ENCODE results near the gene MRM2.

The MRM2 gene

GRCh38 chr7:2241580-2242540 is at the start of gene MRM2, which contains the start of gene NUDT1:
MRM2 (minus strand) TSS chr7:2242205; CDS start chr7:2242169, 36 bp downstream.
NUDT1 (plus strand) TSS chr7:2242226; CDS start chr7:2244575, 2,349 bp downstream.
- TF ChIP-seq CTCF (IDR thresholded peaks at IDR 0.05; ENCODE audit: control extremely low read depth, extremely low read depth, low read depth, missing control alignments), result no peak
- ChIA-PET CTCF (interaction anchor here (0.9 to 1.9 kb wide), 5 partner anchors 9 to 78 kb away, joined by 3 to 6 read pairs (median 3); partner anchors contain the start of gene MAD1L1), POLR2A (interaction anchor here (0.6 to 1.2 kb wide), 3 partner anchors 9 to 163 kb away, joined by 3 read pairs; partner anchors contain the start of gene MAD1L1)
- DNase-seq (ENCODE audit: extremely low spot score), result peak; percentile 92

- TF ChIP-seq CTCF (IDR thresholded peaks at IDR 0.05; ENCODE audit: control extremely low read depth, extremely low read depth, low read depth, missing control alignments), result no peak
- ChIA-PET POLR2A (no interaction called here), CTCF (no interaction called here)
- no peak for DNase-seq (ENCODE audit: extremely low spot score)
Measured at GRCh38 chr7:2290877-2291276, 48.9 kb upstream of the MRM2 start.

GRCh38 chr7:2289621-2290020 is 47.6 kb upstream of the MRM2 start:
- ChIA-PET CTCF (interaction anchor here (0.6 kb wide), 1 partner anchor 10 kb away, joined by 4 read pairs; no protein-coding TSS in a partner anchor), POLR2A (no interaction called here)
- no peak for TF ChIP-seq CTCF (IDR thresholded peaks at IDR 0.05; ENCODE audit: control extremely low read depth, extremely low read depth, low read depth, missing control alignments)
- DNase-seq (ENCODE audit: extremely low spot score), result no peak

- ChIA-PET CTCF (interaction anchor here (0.6 to 1.1 kb wide), 2 partner anchors 9 kb away, joined by 3 to 4 read pairs; no protein-coding TSS in a partner anchor), POLR2A (interaction anchor here (1.1 to 1.2 kb wide), 2 partner anchors 11 to 24 kb away, joined by 3 read pairs; no protein-coding TSS in a partner anchor)
- no peak for DNase-seq (ENCODE audit: extremely low spot score)
- TF ChIP-seq CTCF (IDR thresholded peaks at IDR 0.05; ENCODE audit: control extremely low read depth, extremely low read depth, low read depth, missing control alignments), result no peak
Measured at GRCh38 chr7:2289111-2289586, 47.1 kb upstream of the MRM2 start.

GRCh38 chr7:2288503-2288902 is 46.5 kb upstream of the MRM2 start:
- CTCF ChIA-PET, result interaction anchor here (1.1 to 1.3 kb wide), 2 partner anchors 9 to 10 kb away, joined by 3 to 4 read pairs; no protein-coding TSS in a partner anchor
- POLR2A ChIA-PET, result interaction anchor here (0.8 to 1.2 kb wide), 3 partner anchors 12 to 25 kb away, joined by 3 read pairs; no protein-coding TSS in a partner anchor
- TF ChIP-seq CTCF (IDR thresholded peaks at IDR 0.05; ENCODE audit: control extremely low read depth, extremely low read depth, low read depth, missing control alignments), result no peak

GRCh38 chr7:2287745-2288144 is 45.7 kb upstream of the MRM2 start:
- ChIA-PET CTCF (interaction anchor here (1.3 kb wide), 1 partner anchor 8 kb away, joined by 4 read pairs; no protein-coding TSS in a partner anchor), POLR2A (interaction anchor here (0.6 to 1.2 kb wide), 3 partner anchors 12 to 71 kb away, joined by 3 read pairs; no protein-coding TSS in a partner anchor)
- no peak for DNase-seq (ENCODE audit: extremely low spot score)
- no peak for TF ChIP-seq CTCF (IDR thresholded peaks at IDR 0.05; ENCODE audit: control extremely low read depth, extremely low read depth, low read depth, missing control alignments)

More at GRCh38 chr7:2288503-2288902, 46.5 kb upstream of the MRM2 start:
- peak; percentile 60 for DNase-seq (ENCODE audit: extremely low spot score)

Data from GM10248 (cell line).